Esophagus muscularis mucosa (tissue), 3 donors: ENCODE data around the gene PDK2.

Experiments
- POLR2AphosphoS5 ChIP-seq, 2 donors: sonication (generic); formaldehyde crosslinking; IDR thresholded peaks; one replicate each; pipeline ENCODE4 v1.6.1; 2017; ENCODE audit warnings: antibody characterized with exemption in 2 of 2
- TF ChIP-seq, protein P1 (sequence below), 3 experiments: fragments of 200-600 bp in 2 of 3; fragments of 450-650 bp in 1 of 3; sonication (generic) in 2 of 3; IDR thresholded peaks; one replicate each; pipeline ENCODE4 v1.5.1; 2017 to 2019; ENCODE audit warnings: antibody characterized with exemption in 3 of 3, mild to moderate bottlenecking in 2 of 3, moderate library complexity in 1 of 3

- TF ChIP-seq, protein P1, sequence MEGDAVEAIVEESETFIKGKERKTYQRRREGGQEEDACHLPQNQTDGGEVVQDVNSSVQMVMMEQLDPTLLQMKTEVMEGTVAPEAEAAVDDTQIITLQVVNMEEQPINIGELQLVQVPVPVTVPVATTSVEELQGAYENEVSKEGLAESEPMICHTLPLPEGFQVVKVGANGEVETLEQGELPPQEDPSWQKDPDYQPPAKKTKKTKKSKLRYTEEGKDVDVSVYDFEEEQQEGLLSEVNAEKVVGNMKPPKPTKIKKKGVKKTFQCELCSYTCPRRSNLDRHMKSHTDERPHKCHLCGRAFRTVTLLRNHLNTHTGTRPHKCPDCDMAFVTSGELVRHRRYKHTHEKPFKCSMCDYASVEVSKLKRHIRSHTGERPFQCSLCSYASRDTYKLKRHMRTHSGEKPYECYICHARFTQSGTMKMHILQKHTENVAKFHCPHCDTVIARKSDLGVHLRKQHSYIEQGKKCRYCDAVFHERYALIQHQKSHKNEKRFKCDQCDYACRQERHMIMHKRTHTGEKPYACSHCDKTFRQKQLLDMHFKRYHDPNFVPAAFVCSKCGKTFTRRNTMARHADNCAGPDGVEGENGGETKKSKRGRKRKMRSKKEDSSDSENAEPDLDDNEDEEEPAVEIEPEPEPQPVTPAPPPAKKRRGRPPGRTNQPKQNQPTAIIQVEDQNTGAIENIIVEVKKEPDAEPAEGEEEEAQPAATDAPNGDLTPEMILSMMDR (IDR thresholded peaks at IDR 0.05): no peak
- no peak for TF ChIP-seq POLR2AphosphoS5 (IDR thresholded peaks at IDR 0.05)
Observed at GRCh38 chr17:50075446-50076032, 19.6 kb upstream of the PDK2 start.
